Hematopoietic multipotent progenitor cell treated with erythropoietin and hydrocortisone succinate and interleukin-3 and kit ligand, for 8 days (in vitro differentiated cells): ENCODE measurements around the gene TMEM247.
"Not testable (repeated sequence)": the region's sequence is repeated elsewhere in the genome, so short reads cannot be mapped to it uniquely, and the experiment has no call there.

Experiments used
- DNase-seq: peaks from one replicate; pipeline ENCODE4 v3.0.0-alpha.2; 2015

The TMEM247 gene

DNA sequence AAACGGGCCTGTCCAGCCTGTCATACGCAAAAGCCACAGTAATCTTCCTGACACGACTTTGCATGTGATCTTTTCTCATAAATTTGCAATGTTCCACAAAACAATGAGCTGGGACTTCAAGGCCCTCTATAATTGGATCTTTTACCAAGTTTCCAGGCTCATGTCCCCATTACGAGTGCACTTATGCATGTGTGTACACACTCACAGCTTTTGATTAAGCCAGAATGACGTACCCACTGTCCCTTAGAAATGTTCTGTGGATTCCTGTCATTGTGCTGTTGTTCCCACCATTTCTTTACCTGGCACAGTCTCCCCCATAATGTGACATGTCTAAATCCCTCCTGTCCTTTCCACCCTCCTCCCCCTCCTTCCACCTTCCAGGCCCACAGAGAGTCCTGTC is 19.7 kb upstream of the TMEM247 start:
- DNase-seq: no peak

DNA sequence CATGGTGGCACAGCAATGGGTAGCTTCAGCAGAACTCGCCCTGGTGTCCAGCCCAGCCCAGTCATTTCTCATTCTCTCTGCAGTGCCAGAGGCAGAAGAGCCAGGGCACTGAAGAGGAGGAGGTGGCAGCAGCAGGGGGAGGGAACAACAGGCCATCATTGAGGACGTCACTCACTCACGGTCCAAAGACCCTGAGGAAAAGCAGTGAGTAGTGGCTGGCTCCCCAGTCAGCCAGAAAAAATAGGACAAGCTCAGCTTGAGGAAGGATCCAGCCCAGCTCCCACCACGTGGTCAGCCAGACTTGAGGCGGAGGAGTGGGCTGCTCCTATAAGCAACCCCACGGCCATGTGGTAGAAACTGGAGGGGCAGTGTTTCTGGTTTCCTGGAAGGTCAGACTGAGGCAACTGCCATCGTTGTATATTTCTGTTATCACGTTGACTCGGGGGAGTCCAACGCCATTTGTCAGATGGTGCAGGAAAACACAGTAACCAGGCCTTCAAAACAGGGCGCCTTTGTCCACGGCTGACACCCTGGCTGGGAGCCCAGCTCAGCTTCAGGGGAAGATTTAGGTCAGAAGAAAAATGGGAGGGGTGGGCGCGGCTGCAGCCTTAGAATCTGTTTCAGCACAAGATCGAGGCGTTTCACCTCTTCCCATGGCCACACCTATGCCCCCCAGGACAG is 19.0 kb upstream of the TMEM247 start:
- DNase-seq: no peak

DNA sequence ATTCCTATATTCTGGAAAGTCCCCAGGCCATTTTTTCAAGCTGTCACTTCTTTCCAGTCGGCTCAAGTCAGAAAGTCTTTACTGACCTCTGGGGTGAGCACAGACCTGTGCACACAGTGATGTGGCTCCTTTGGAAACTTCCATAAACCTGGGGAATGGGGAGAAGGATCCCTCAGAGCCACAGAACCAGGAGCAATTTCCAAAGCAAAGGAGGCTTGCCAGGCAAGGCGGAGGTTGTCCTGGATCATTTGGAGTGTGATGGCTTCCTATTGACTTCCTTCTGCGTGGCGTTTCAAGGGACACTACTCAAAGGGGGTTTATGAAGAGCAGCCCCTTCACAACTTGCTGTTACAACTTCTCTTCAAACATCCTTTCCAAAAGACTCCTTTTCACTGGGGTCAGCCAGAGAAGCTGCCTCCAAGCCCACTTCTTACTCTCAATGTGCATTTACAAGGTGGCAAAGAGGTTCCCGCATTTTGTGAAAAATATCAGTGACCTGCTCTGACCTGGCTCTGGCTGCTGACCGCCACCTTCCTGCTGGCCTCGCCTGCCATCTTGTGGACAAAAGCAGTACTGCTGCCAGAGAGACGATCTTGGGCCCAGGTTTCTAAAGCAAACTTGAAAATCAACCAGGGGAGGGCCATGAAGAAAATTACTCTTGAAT is 18.2 kb upstream of the TMEM247 start:
- DNase-seq: peak; percentile 60

DNA sequence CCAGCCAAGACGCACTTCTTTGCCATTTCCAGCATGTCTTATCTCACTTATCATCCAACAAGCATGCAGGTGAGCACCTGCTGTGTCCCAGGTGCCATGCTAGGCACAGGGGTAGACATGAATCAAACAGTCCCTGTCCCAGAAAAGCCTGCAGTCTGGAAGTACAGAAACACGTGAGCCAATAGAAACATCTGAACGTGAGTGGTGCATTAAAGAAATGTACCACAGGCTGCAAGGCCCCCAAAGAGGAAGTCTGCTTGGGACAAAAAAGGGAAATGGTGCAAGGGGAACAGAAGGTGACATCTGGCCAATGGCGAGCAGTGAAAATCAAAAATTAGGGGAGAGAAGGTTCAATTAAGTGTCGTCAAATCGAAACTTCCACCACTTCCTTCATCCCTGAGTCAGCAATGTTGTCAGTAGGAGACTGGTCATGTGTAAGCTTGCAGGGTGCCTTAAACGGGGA is 17.6 kb upstream of the TMEM247 start:
- DNase-seq: no peak

DNA sequence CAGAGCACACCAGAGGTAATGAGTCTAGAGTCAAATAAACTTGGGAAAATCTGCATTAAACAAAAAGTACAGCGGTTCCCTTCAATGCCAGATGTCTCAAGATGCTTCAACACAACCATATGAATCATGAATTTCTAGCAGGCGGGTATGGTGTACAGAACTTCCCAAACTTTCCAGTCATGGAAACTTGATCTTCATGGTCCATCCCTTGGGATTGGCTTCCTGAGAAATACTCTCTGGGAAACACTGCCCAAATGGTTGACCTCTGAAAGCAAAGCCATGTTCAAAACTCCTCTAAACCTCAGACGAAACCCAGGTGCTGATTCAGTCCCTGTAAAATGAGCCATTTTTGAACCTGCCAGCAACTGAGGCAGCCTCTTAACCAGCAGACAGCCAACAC is 16.4 kb upstream of the TMEM247 start:
- no peak for DNase-seq

DNA sequence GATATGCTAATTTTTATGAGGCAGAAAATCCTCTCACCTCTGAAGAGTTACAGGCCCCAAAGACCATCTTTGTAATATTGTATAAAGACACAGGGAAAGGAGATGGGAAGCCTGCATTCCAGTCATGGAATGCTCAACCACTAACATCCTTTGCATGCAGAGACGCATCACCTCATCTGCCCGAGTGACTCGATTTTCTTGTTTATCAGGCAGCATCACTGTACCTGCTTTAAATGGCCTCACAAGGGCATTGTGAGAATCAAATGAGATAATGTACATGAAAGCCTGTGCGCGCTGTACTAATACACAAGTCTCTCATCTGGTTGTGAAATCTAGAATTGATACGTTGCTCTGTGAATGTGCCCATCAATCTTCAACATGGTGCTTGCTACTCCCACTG is 10.2 kb upstream of the TMEM247 start:
- DNase-seq: no peak

DNA sequence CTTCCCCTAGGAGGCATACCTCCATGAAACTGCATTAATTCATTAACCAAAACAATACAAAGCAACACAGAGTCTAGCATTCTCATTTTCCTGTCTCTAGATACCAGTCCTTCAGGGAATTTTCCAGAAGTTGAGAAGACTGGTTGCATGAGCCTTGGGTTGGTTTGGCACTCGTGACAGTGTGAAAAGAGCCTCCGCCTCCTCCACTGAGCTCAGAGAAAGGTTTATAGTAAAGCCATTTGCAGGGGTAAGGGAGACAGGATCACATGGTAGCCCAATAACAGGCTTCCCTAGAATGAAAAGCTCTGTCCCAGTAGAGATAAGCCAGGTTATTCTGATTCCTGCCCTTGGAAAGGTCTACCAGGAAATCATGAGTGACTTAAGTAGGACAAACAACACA is 9.7 kb upstream of the TMEM247 start:
- DNase-seq: no peak

DNA sequence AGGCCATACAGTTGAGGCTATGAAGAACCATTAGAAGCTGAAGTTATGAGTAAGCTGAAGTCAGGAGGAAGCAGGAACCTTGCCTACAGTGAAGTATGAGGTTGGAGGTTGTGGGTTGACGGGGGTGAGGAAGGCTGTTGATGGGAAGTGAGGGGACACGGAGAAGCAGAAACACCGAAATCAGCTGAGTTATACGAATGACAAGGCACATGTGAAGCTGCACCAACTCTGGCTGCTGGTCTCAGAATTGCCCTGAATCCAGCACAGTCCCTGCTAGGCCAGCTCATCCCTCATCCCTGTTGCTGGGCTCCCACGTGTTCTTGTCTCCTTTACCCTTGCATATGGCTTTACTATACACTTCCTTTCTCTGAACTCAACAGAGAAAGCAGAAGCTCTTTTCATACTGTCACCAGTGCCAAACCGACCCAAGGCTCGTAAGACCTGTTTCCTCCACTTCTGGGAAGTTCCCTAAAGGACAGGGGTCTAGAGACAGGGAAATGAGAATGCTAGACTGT is 9.2 kb upstream of the TMEM247 start:
- no peak for DNase-seq

DNA sequence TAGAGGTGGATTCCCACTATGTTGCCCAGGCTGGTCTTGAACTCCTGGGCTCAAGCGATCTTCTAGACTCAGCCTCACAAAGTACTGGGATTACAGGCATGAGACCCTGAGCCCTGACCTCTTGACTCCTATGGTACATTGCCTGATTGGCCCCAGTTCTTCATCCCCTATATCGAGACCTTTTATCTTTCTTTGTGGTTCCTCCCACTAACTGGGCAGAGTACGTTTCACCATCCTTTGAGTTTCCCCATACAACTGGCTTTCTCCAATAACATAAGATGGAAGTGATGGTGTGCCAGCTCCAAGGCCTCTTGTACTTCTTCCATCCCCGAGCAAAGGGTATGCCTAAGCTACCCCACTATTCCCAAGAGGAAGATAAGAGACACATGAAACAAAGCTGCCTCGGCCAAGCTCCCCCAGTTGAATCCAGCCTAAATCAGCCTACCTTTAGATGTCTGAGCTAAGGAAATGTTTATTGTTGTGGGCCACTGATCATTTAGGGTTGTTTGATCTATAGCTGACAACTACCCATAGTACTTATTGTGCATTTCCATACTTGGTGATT is 8.3 kb upstream of the TMEM247 start:
- DNase-seq: no peak

DNA sequence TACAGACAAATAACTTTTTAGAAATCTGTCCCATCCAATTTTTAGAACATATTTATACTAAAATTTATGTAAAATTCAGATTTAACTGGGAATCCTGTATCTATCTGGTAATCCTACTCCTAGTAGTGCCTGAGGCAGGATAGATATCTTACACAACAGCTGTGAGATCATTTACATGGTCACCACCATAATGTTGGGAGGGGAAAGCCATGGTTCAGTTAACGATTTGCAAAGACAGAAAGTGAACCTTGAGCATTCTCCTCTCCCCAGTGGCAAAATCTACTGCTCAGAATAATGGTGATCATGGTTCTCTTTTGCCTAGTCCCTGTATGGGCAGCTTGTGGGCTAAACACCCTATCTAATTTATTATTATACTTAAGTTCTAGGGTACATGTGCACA is 7.7 kb upstream of the TMEM247 start:
- DNase-seq: no peak

DNA sequence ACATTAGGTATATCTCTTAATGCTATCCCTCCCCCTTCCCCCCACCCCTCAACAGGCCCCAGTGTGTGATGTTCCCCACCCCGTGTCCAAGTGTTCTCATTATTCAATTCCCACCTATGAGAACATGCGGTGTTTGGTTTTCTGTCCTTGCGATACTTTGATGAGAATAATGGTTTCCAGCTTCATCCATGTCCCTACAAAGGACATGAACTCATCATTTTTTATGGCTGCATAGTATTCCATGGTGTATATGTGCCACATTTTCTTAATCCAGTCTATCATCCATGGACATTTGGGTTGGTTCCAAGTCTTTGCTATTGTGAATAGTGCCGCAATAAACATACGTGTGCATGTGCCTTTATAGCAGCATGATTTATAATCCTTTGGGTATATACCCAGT is 7.2 kb upstream of the TMEM247 start:
- DNase-seq: not testable (repeated sequence)

DNA sequence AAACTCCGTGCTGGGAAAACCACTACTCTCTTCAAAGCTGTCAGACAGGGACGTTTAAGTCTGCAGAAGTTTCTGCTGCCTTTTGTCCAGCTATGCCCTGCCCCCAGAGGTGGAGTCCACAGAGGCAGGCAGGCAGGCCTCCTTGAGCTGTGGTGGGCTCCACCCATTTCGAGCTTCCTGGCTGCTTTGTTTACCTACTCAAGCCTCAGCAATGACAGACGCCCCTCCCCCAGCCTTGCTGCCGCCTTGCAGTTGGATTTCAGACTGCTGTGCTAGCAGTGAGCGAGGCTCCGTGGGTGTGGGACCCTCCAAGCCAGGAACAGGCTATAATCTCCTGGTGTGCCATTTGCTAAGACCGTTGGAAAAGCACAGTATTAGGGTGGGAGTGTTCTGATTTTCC is 1.9 kb upstream of the TMEM247 start:
- not testable (repeated sequence) for DNase-seq

DNA sequence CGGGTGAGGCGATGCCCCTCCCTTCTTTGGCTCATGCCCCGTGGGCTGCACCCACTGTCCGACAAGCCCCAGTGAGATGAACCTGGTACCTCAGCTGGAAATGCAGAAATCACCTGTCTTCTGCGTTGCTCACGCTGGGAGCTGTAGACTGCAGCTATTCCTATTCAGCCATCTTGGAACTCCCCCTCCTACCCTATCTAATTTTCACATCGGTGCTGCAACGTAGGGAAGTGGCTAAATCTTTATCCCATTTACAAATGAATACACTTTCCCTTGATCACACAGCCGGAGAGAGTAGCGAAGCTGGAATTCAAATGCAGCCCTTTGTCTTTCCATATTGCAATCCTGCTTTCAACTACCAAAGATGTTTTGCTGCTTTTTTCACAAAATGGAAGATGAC is 1.4 kb upstream of the TMEM247 start:
- no peak for DNase-seq

DNA sequence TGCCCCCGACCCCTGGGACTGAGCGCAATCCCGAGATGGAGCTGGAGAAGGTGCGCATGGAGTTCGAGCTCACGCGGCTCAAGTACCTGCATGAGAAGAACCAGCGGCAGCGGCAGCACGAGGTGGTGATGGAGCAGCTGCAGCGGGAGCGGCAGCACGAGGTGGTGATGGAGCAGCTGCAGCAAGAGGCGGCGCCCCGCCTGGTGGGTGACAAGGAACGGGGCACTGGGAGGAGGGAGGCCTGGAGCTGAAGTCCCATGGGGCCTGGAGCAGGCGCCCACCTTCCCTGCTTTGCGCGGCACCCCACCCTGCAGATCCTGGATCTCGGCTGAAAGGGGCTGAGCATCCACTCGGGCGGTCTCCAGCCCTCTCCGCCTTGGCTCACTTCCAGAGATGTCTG is 1.2 kb downstream of the TMEM247 start:
- DNase-seq: no peak

DNA sequence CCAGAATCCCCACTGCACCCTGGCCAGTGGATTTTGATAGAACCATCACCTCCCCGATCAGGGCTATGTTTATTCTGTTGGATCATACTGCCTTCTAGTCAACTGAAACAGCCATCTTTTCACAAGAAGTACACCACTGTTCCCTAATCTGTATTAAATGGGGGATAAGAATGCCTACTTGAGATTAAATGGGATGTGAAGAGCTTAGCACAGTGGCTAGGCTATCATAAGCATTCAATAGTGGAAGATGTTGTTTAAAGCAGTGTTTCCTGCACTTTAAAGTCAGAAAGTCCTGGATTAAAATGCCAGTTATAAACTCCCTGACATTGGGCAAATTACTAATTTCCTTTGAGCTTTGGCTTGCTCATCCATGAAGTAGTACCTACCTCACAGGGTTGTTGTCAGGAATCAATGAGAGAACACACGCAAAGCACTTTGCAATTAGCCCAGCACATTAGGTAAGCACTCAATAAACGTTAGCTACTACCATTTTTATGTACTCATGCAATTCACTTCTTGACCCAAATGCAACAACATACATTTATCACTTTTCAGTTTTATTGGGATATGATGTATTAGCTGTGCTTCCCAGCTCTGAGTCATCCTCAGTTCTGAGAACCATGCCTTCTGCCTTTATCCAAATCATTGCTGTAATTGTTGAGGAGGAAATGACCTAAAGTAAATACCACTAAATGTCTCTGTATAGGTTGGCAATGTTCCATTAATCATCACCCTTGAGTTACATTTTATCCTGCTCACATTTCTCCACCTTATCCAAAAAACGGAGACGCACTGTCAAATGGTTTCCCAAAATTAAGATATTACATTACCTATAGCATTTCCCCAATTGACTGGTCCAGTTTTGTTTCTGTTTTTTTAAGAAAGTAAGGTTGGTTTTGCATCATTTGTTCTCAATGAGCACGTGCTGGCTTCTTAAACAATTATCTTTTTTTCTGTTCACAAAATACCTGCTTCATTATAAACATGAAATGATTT is 2.1 kb downstream of the TMEM247 start:
- DNase-seq: no peak

DNA sequence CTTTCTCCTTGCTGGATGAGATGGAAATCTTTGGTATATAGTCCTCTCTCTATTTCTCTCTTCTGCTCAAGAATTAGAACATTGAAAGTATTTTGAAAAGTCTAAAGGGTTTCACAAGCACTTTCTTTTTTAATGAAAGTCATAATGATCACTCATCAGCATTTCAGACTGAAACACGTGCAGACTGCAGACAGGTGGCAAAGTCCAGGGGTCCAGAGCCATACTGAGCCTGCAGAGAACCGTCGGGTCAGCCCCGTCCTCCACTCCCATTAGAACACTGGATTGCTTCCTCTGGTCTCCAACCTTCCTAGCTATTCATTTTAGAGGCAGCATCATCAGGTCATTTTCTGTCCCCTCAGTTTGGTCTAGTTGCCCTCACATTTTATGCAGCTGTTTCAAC is 3.1 kb downstream of the TMEM247 start:
- no peak for DNase-seq

DNA sequence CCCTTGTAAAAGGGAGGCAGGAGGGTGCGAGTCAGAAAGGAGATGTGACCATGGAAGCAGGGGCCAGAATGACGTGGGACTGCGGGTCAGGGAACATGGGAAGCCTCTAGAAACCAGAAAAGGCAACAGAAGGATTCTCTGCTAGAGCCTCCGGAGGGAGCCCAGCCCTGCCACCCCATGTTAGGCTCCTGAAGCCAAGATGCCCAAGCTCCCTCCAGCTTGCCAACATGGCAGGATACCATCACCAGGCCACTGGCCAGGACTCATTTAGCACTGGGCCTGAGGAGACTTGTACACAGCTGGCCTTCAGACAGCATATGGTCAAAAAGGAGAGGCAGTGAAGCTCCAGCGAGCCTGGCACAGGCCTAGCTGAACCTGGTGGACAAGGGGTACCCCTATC is 5.6 kb downstream of the TMEM247 start:
- no peak for DNase-seq

DNA sequence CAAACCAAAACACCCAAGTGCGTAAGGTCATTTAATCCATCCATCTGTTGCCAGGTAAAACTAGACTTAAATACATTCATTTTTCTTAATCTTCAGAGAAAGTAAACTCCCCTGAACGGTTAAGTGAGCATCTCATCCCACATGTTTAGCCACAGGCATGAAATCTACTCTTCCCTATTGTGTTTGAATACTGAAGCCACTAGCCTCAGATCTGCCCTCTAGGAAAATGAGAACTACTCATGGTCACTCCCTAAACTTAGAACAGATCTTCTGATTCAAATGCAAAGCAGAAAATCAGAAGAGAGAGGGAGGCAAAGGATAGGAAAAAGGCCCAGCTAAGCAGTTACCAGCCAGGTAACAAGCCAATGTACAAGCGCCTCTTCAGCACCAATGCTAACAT is 7.1 kb downstream of the TMEM247 start:
- DNase-seq: no peak

DNA sequence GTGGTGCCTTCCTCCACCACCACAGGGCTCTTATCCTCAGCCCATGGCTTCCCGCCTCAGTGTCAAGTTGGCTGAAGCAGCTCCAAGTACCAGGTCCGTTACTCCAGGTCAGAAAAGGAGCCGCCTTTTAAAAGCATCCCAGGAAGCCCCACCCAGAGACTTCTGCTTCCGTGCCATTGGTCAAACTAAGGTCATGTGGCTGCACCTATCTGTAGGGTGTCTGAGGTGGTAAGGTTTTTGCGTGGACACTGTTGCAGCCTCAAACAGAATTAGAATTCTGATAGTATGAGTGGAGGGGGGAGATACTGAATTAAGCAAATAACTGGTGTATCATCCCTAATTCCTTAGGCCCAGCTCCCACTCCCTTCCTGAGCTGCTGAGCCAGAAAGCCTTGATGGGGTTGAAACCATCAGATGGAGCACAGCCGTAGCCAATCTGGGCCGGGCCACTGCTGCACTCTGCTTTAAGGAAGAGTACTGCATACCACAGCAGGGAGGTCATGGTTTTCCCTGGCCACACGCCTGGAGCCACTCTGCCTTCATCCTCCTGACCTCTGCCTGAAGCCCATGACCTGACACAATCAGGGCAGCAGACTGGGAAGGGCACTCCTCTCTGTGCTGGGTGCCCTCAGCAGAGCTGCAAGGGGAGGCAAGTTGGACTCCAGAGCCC is 8.4 kb downstream of the TMEM247 start:
- no peak for DNase-seq

DNA sequence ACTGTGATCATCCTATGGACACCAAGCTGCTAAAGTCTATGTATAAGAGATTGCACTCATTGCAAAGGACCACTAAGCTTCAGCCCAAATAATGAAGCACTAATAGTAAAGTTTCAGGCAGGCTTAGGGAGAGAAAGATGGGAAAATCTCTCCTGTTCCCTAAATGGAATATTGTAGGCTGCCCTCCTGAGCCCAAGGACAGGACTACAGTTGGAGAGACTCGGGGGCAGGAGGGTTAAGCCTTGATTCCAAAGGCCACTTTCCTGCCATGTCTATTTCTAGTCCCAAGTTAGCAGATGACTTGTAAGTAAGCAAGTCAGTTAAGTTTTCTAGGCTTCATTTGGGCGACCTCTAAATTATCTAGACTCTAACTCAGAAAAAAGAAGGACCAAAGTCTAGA is 9.0 kb downstream of the TMEM247 start:
- DNase-seq: no peak

DNA sequence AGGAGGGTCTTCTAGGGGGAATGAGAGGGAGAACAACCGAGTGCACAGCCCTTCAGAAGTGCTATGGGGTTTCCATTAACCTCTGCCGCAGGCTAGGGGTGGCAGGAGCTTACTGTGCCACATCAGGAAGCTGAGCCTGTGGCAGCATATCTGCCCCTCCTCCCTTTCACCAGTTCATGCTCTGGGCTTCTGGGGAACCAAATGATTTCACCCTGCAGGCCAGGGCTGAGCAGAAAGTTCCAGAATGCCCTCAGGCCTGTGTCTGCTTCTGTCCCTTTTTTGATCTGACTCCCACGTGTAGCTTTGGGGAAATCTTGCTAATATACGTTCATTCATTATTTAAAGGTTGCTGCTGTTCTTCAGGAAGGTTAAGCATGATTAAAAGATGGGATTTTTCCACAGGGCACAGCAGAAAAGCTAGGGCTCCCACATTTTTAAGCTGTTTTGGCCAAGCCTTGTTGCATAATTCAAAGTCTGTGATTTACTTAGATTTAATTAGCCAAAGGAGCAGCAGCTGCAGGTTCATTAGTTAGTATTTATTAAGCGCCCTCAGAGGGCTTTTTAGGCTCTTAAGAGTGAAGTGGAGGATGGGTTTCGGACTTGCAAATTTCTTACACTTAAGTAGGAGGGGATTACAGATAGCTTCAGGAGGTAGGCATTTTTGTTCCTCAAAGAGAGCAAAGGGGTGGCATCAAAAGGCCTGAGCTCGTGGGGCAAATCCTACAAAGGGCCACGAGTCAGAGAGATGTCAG is 10.2 kb downstream of the TMEM247 start:
- no peak for DNase-seq
